Midbrain (tissue), 1 donor: ENCODE measurements around the gene GTF2A1L.
"Not testable (repeated sequence)": the region's sequence is repeated elsewhere in the genome, so short reads cannot be mapped to it uniquely, and the experiment has no call there.

Experiments
- DNase-seq: peaks from one replicate; lab custom pipeline; 2025; lab: John Stamatoyannopoulos, UW

GTF2A1L gene

DNA sequence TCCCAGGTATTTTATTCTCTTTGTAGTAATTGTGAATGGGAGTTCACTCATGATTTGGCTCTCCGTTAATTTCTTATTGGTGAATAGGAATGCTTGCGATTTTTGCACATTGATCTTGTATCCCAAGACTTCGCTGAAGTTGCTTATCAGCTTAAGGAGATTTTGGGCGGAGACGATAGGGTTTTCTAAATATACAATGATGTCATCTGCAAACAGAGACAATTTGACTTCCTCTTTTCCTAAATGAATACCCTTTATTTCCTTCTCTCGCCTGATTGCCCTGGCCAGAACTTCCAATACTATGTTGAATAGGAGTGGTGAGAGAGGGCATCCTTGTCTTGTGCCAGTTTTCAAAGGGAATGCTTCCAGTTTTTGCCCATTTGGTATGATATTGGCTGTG is 86.0 kb downstream of the GTF2A1L start:
- DNase-seq: not testable (repeated sequence)

DNA sequence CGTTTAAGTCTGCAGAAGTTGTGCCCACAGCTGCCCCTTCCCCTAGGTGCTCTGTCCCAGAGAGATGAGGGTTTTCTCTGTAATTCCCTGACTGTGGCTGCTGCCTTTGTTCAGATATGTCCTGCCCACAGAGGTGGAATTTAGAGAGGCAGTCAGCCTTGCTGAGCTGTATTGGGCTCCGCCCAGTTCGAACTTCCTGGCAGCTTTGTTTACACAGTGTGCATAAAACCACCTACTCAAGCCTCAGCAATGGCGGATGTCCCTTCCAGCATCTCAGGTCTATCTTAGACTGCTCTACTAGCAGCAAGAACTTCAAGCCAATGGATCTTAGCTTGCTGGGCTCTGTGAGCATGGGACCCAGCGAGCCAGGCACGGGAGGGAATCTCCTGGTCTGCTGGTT is 89.8 kb downstream of the GTF2A1L start:
- no peak for DNase-seq

DNA sequence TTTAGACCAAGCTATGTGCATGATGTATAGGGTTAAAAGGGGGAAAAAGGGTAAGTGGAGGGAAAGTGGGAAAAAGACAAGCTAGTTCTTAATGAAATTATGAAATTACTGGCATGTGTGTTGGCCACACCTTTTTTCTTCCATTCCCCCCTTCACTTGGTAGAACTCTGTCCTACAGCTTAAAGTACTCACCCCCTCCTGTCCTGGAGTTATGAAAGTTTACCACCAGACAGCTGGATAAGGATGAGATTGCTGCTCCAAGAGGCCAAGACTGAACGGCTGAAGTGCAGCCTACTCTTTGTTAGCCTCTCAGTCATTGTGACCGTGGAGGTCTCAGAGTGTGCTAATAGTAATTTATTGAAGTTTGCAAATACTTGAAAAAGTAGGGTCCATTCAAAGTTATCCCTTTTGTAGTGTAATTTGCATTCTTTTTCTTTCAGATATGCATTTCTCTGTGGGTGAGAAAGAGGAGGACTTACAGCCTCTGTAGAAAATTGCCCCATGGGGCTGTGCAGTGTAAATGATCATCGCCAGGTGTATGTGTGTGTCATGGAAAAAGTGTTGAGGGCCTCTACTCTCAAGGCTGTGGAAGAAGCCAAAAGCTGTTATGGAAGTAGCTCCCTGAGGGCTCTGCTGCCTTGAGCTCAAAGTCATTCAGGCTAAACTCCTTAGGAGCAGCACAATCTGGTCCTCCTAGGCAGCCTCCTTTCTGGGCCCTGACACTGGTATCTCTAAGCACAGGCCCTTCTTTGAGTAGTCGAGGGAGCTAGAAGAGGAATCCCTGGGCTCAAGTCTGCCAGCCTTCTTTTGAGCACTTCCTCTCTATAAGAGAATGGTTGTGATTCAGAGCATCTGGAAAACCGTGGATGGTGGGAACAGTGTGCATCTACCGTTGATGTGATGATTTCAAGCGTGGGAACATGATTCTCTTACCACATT is 91.7 kb downstream of the GTF2A1L start:
- no peak for DNase-seq

DNA sequence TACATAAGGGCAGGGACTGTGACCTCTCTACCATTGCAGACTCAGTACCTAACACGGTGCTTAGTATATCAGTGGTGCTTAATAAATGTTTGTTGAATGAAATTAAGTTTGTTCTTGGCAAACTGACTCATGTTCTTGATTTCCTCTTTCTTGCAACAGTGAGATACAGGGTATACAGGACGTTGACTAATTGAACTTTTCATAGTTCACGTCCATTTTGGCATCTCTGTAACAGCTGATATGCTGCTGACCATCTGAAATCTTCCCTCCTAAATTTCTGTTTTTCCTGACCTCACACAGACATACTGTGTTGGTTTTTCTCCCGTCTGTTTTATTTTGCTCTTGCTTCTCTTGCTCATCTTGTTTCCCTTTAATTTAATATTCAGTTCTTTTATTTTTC is 93.7 kb downstream of the GTF2A1L start:
- no peak for DNase-seq

DNA sequence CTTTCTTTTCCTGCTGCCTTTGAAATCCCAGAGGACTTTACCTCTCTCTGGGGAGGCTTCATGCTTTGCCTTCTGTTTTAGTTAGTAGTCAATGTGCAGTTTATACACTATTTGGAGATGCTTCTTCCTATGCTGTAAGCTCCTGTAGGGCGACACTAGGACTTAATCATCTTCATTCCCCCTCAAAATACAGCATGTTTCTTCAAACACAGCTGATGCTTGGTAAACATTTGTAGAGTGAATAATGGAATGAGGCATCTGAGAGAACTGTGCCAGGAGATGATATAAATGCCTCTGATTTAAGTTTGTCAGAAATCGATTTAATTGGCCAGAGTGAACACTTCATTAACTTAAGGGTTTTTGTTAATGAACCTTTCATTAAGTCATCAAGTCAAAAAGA is 94.5 kb downstream of the GTF2A1L start:
- no peak for DNase-seq

DNA sequence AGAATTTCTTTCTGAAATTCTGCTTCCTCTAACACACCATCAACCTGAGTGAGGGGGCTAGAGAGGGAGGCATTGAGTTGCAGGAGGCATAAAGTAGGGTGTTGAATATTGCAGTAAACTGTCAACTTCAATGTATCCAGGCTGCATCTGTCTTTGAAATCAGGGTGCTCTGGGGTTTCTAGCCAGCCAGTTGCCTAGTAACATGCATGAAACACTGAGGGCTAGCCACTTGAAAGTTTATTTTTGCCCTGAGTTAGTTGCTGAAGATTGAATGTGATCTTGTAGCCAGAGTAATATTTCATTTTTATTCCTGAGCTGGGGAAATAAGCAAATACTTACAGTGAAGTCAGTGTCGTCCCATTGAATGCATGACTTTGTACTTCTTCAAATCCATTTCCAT is 96.0 kb downstream of the GTF2A1L start:
- no peak for DNase-seq

DNA sequence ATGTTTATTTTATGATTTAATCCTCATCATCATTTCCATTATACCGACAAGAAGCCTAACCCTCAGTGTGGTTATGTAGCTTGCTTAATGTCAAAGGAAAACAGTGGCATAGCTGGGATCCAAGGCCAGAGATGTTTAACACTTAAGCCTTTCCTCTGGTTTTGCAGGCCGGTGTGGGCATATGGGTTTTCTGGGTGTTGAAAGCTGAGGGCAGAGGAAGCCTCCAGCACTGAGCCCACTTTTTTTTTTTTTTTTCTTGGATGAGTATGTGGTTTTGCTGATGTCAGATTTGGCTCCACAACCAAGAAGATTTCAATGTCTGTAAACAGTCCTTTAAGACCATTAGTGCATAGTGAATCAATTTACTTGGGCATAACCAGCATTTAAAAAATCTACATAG is 96.6 kb downstream of the GTF2A1L start:
- no peak for DNase-seq

DNA sequence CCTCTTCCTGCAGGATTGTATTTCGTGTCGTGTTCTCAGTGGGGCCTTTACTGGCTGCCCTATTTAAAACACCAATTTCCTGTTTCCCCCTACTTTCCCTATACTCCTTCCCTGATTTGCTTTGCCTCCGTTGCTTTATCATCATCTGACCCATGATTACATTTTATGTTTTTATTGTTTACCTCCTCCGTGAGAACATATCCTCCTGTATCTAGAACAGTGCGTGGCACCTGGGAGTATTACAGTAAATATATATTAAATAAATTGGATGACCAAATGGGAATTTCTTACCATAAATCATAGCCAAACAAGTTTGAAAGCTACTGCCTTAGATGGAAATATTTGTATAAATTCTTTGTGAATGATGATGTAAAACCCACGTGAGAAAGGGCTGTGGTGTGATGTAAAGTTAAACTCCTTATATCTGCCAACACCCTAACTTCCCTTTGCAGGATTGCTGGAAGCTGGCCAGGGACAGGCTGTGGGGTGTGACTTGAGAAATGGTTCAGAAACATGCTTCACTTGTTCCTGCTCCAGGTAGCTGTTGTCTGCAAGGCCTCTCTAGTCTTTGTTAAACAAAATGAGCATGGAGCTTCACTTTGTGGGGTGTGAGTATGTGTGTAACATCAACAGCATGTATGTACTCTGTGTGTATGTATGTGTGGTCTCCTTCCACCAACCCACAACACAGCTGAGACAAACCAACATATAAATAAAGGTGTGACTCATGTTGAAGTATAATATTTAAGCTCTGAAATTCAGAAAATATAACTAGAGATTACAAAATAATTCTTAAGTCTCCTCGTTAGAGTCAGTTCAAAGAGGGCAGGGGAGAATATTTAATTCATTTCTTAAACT is 97.6 kb downstream of the GTF2A1L start:
- no peak for DNase-seq

DNA sequence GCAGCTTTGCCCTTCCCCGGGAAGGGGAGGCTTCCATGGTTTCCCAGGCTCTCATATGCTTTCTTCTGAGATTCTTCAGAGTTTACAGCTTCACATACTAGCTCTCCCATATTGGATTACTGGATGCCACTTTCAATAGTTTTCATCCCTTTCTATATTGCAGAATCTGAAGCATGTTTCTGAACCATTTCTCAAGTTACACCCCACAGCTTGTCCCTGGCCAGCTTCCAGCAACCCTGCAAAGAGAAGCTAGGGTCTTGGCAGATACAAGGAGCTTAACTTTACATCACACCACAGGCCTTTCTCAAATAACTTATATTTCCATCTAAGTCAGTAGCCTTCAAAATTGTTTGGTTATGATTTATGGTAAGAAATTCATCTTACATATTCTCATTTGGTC is 98.3 kb downstream of the GTF2A1L start:
- DNase-seq: no peak

DNA sequence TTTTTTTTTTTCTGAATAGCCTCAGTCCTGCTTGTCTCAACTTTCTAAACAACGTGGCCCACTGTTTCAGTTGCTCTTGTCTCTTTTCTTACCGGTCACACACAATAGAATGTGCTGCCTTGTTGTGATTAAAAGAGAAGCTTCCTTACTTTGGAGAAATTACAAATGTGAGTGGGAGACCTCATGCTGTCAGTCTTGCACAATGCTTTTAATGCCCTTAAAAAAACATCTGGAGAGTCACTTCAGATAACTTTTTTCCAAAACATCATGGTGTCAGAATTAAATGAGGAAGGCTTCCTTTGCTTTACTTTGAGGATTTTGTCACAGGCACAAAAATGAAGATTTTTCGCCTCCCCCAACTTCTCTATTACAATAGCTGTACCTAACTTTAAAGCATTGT is 100.2 kb downstream of the GTF2A1L start:
- DNase-seq: no peak

DNA sequence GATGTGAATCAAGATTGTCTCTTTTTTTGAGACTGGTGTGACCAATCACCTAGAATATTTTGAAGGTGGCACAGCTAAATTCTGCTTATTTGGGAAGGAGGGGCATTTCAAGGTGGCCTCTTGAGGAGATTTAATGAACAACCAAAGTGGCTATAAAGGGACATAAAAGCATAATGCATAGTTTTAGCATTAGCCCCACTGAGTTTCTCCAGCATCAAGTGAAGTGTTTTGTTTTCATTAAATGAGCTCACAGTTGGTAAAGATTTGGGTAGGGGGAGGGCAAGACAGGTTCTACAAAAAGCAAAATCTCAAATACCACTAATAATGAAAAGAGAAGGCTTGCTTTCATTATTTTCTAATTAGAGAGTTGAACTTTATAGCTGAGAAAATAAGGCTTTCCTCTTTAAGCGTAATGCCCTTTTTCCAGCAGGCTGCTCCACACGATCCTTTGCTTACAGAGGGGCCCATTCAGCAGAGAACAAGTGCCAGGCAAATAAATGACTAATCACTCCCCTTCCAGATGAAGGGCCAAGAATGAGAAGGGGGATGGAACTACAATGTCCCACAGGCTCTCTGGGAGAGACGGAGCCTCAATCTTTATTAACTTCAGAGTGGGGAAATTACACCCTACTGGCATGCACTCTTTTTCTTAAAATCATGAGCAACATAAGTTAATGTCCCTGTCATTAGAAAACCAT is 102.0 kb downstream of the GTF2A1L start:
- peak; percentile 21 for DNase-seq

DNA sequence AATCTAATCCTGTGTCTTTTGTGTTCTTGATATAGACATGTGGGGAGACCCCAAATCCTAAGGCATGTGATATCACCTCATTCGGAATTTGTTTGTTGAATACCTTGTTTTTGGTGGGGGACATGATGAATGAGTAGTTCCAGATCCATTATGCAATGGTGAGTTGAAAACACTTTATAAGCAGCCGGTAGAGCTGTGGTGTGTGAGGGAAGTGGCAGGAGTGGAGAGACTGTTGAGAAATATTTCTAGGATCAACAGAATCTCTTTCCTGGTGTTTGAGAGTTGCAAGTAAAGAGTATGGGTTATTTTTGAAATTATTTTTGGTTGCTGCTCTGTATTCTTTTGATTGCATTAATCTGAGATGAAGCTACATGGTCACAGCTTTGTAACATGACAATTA is 103.5 kb downstream of the GTF2A1L start:
- no peak for DNase-seq

DNA sequence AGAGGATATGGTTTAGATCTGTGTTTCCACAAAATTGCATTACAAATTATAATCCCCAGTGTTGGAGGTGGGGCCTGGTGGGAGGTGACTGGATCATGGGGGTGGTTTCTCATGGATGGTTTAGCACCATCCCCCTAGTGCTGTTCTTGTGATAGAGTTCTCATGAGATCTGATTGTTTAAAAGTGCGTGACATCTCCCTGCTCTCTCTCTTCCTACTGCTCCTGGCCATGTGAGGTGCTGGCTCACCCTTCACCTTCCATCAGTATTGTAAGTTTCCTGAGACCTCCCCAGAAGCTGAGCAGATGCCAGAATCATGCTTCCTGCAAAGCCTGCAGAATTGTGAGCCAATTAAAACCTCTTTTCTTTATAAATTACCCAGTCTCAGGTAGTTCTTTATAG is 104.7 kb downstream of the GTF2A1L start:
- no peak for DNase-seq

DNA sequence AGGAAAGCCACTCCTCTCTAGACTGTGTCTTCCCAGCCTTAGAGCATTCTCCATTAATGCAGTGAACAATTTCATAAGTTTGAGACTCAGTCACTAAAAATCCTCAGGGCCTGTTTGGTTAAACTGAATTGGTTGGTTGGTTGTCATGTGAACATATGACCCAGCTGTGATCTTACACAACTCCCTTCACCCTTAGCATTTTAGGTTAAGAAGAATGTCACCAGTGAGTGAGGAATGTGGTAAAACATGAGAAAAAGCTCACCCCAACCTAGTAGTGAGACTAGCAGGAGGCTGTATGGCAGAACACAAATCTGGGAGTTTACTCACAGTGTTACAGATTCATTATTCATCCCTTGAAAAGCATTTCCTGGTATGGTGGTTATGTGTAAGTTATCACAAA is 105.5 kb downstream of the GTF2A1L start:
- no peak for DNase-seq

DNA sequence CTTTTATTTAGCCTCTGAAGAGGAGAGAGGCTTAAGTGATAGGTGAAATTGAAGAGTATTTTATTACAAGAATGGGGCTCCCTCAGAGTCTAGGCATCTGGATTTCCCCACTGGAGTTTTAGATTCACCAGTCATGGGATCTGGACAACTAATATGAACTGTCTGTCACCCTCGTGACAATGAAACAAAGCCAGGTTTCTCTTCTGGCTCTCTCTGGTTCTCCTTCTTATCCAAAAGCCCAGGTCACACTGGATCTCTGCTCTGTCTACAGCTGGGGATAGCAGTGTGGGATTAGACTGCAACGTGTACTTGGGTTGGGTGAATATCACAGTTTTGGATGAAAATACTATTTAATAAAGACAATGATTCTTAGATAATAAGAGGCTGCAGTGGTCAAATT is 106.6 kb downstream of the GTF2A1L start:
- DNase-seq: no peak

DNA sequence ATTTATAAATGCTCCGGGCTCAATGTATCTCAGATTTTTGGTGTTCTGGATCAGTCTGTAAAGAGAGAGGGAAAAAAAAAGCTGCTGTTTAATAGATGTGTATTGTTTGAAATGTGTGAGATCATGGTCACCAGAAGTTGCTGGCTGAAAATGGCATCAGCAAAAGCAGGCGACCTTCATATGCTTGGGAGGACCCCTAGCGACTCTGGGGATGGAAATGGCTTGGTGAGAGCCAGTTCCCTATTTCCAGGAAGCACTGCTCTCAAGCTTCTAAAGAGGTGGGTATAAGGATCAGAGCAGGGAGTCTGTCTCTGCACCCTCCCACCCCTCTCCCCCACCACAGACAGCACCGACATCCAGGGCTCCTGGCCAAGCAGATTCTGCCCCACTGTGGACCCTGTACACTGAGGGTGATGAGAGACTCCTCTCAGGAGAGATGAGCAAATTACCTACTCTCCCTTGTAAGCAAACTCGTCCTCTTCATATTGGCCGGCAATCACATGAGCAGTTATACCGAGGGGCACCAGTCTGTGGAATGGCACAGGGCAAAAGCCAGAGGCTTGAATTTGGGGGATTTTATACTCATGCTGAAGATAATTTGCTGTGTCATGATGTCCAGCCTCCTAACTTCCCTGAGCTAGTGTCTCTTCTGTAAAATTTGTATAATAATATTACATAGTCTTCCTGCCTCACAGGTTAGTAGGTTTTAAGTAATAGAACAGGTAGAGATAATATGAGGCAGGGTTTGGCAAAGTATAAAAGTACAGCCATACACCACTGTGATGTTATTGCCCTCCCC is 108.2 kb downstream of the GTF2A1L start:
- DNase-seq: peak; percentile 67

DNA sequence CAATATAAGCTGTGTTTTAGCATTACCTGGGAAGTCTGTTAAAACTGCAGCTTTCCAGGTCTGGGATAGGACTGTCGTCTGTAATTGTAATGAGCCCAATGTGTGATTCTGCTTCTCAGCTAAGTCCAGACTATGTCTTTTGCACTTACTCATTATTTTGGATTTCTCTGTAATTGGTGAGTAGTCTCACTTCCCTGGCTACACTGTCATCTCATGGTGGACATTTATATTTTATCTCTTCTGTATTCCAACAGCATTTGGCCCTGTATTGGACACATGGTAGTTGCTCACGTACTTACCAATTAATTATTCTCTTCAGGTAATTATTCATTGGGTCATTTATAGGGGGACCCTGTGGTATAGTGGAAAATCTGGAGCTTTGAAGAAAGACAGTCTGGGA is 109.9 kb downstream of the GTF2A1L start:
- no peak for DNase-seq

DNA sequence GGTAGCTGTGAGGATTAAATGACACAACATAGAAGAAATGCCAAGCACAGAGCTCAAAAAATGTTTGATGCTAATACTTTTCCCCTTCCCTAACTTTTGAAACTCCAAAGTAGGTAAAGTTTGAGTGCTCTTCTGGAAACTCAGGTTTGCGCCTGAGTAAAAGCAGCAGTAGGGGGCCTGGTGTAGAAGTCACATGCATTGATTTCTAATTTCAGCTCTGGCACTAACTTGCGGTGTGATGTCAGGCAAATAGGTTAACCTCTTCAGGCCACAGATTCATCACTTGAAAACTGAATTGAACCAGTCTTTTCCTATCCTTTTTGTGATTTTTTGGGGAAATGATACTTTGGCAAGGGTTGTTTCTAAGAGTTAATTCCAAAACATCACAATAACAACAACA is 110.6 kb downstream of the GTF2A1L start:
- no peak for DNase-seq

DNA sequence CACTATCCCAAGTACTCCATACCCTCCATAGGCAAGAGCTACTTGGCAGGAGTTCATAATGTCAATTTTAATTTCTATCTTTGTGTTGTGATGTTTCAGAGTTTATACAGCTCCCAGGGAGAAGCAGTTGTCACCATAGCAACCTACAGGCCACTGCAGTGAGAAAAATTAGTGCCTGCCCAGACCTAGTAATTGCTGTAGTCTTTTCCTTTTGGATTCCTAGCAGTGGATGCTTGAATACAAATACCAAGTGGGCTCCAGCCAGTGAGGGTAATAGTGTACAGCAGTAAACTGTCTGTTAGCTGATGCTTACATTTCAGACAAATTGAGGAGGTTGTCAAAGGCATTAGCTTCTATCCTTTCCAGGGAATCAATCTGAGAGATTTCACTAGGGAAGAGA is 111.2 kb downstream of the GTF2A1L start:
- DNase-seq: no peak
